ENCODE data around the gene TPPP2. TPM values are rescaled to one million over a fixed set of nuclear protein-coding genes. Genes with fewer than 3 reads are reported as not detected.

Gene TPPP2
- total RNA-seq, 4 donors from 2014 or later: not detected

- ATAC-seq: no peak
- H3K27ac ChIP-seq: peak overlapping the region in 1 of 4 donors; percentile 12
- H3K9me3 ChIP-seq: no peaks in the 10 kb centered on the region
- peaks cover 0 to 45% (median 0%) of the 10 kb centered on the region in 3 donors for H3K4me1 ChIP-seq
- WGBS, 2 donors (ENCODE audit: low coverage in 1 of 2): 41 to 63% methylated on average over 5 to 6 of the region's 6 CpGs
- H3K27me3 ChIP-seq: no peaks in the 10 kb centered on the region
- H3K4me3 ChIP-seq: no peak overlapping the region
- H3K36me3 ChIP-seq: peaks cover 0 to 42% of the 10 kb centered on the region in 2 donors
- no peak for TF ChIP-seq POLR2A (IDR thresholded peaks at IDR 0.05)
- TF ChIP-seq CTCF (IDR thresholded peaks at IDR 0.05): no peak
- TF ChIP-seq EP300 (IDR thresholded peaks at IDR 0.05): no peak
- TF ChIP-seq POLR2AphosphoS5 (IDR thresholded peaks at IDR 0.05): no peak
These were observed 14.7 kb upstream of the TPPP2 start for GRCh38 chr14:21015312-21015711.

DNA sequence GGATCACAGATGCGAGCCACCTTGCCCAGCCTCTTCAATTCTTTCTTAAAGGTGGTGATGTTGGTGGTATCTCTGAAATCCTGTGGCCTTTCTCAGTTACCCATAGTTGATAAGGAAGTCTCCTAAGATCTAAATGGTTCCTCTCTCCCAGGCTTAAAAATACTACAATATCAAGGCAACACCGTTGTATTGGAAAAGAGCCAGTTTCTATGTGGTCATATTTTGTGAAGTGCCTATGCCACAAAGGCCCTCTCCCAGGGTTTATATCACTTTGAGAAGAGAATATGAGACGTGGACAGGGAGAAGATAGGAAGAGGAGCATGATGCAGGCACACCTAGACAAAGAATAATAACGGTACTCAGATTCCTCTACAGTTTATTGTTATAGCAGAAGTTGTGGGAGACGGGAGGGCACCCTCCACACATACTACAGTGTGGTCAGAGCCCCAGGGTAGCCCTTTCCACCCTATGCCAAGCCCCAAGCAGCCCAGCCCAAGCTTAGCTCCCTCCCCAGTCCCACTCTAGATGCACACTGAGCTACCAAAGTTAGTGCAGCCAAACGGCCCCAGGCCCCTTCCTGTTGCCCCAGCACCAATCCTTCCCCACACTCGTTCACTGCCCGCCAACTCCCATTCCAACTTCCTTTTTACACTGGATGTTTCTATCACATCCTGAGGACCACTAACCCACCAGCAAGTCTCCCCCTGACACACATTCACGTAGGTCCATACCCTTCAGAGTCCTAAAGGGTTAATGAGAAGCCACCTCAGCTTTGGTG lies 13.4 kb upstream of the TPPP2 start:
- Histone ChIP-seq H3K27ac (no peak overlapping the region), H3K27me3 (no peaks in the 10 kb centered on the region), H3K9me3 (no peaks in the 10 kb centered on the region), H3K36me3 (peaks cover 0 to 55% of the 10 kb centered on the region in 2 donors), H3K4me3 (no peak overlapping the region), H3K4me1 (peaks cover 0 to 57% (median 0%) of the 10 kb centered on the region in 3 donors)
- TF ChIP-seq EP300 (IDR thresholded peaks at IDR 0.05) (no peak), CTCF (IDR thresholded peaks at IDR 0.05) (no peak), POLR2A (IDR thresholded peaks at IDR 0.05) (no peak), POLR2AphosphoS5 (IDR thresholded peaks at IDR 0.05) (no peak)
- no peak for ATAC-seq
- 44 to 54% methylated on average over 4 to 7 of the region's 9 CpGs for WGBS, 2 donors (ENCODE audit: low coverage in 1 of 2)

DNA sequence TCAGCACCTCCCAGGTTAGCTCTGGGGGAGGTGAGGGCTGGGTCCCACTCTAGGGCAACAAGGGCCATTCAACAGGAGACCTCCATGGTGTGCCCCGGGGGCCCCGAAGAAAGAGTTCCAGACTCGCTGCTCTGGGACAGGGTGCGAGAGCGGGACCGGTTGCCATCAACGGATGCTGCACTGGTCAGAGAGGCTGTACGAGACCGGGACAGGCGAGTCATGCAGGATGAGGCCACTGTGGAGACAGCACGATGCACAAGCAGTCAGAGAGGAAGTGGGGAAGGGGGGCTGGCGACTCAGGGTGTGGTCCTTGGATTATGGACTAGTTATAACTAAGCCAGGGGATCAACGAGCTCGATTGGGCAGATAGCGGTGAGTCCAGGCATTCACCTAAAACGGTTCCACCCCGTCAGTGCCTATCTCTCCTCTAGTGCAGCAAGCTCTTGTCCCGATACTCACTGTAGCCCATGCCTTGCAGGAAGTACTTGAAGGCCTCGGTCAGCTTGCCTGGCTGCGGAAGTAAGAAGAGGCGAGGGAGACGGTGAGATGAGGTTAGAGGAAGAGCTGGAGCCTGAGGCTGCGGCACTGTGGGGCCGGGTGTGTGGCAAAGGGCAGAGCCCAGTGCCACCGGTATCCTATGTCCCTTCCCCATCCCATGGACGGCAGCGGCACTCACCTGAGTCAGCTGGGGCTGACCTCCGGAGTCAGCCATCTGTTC lies 12.3 kb upstream of the TPPP2 start:
- Histone ChIP-seq H3K27ac (peak overlapping the region in 1 of 4 donors; percentile 19), H3K27me3 (no peaks in the 10 kb centered on the region), H3K4me1 (peaks cover 0 to 67% (median 0%) of the 10 kb centered on the region in 3 donors), H3K36me3 (peaks cover 0 to 64% of the 10 kb centered on the region in 2 donors), H3K9me3 (no peaks in the 10 kb centered on the region), H3K4me3 (no peak overlapping the region)
- TF ChIP-seq POLR2AphosphoS5 (IDR thresholded peaks at IDR 0.05): no peak
- no peak for TF ChIP-seq POLR2A (IDR thresholded peaks at IDR 0.05)
- TF ChIP-seq EP300 (IDR thresholded peaks at IDR 0.05): no peak
- TF ChIP-seq CTCF (IDR thresholded peaks at IDR 0.05): no peak
- WGBS, 2 donors (ENCODE audit: low coverage in 1 of 2): 63 to 64% methylated on average over 7 to 18 of the region's 28 CpGs
- no peak for ATAC-seq

- H3K27me3 ChIP-seq: no peaks in the 10 kb centered on the region
- H3K9me3 ChIP-seq: no peaks in the 10 kb centered on the region
- H3K36me3 ChIP-seq: peaks cover 0 to 64% of the 10 kb centered on the region in 2 donors
- TF ChIP-seq POLR2A (IDR thresholded peaks at IDR 0.05): no peak
- no peak for TF ChIP-seq CTCF (IDR thresholded peaks at IDR 0.05)
- no peak for TF ChIP-seq POLR2AphosphoS5 (IDR thresholded peaks at IDR 0.05)
- TF ChIP-seq EP300 (IDR thresholded peaks at IDR 0.05): no peak
- no peak for ATAC-seq
- H3K4me1 ChIP-seq: peaks cover 0 to 73% (median 3%) of the 10 kb centered on the region in 3 donors
- no peak overlapping the region for H3K27ac ChIP-seq
- H3K4me3 ChIP-seq: no peak overlapping the region
- 67% methylated on average over 2 of the region's 7 CpGs; no CpG with 5 or more reads in 1 of the 2 donors for whole genome bisulfite sequencing, 2 donors (ENCODE audit: low coverage in 1 of 2)
These were observed 11.7 kb upstream of the TPPP2 start for GRCh38 chr14:21018286-21018685.

Measured in gastroesophageal sphincter (tissue), 4 donors.